Keratinocyte (primary cell): ENCODE results near the gene PHACTR1. TPM values are rescaled to one million over a fixed set of nuclear protein-coding genes. Genes with fewer than 3 reads are reported as not detected.

Experiments
- DNase-seq: peaks from one replicate; pipeline ENCODE4 v3.0.0-alpha.2; 2011; ENCODE audit warnings: low read depth, missing footprints, low spot score
- FAIRE-seq: peaks from 2 replicates; lab custom pipeline; 2011; peaks lifted over from hg19 to GRCh38; lab: Jason Lieb, UNC
- H2AFZ ChIP-seq: 2 replicates; pipeline ENCODE4 v1.6.0; 2012; ENCODE audit warnings: low read length, control low read depth, inconsistent platforms; ENCODE audit not compliant: control insufficient read depth
- H3K27ac ChIP-seq: 2 replicates; pipeline ENCODE4 v1.5.1; 2011; ENCODE audit warnings: low read length; ENCODE audit not compliant: control insufficient read depth, insufficient read depth
- H3K27me3 ChIP-seq: 3 replicates; pipeline ENCODE4 v1.6.0; 2011; ENCODE audit warnings: low read length; ENCODE audit not compliant: control insufficient read depth, insufficient read depth; ENCODE audit errors: extremely low read depth
- H3K36me3 ChIP-seq, 2 experiments: 2 replicates in 1 of 2; 3 replicates in 1 of 2; pipeline ENCODE4 v1.5.1; 2011; ENCODE audit warnings: low read length in 2 of 2, mild to moderate bottlenecking in 1 of 2; ENCODE audit not compliant: control insufficient read depth in 2 of 2, insufficient read depth in 2 of 2; ENCODE audit errors: extremely low read depth in 1 of 2
- H3K4me1 ChIP-seq: 3 replicates; pipeline ENCODE4 v1.5.1; 2011; ENCODE audit warnings: low read length; ENCODE audit not compliant: control insufficient read depth, insufficient read depth; ENCODE audit errors: extremely low read depth
- H3K4me2 ChIP-seq: 3 replicates; pipeline ENCODE4 v1.6.0; 2011; ENCODE audit warnings: low read depth, low read length; ENCODE audit not compliant: control insufficient read depth, insufficient read depth; ENCODE audit errors: extremely low read depth
- H3K4me3 ChIP-seq, 3 experiments: fragments of 200-600 bp in 1 of 3; sonication (generic) in 1 of 3; 2 replicates in 2 of 3; 3 replicates in 1 of 3; pipeline ENCODE4 v1.5.1; 2011 to 2016; ENCODE audit warnings: low read length in 3 of 3, mild to moderate bottlenecking in 3 of 3, control low read depth in 2 of 3, inconsistent platforms in 1 of 3, low read depth in 1 of 3, mixed read lengths in 1 of 3, mixed run types in 1 of 3, moderate library complexity in 1 of 3; ENCODE audit not compliant: control insufficient read depth in 2 of 3, insufficient read depth in 2 of 3; ENCODE audit errors: extremely low read depth in 1 of 3
- H3K79me2 ChIP-seq: 2 replicates; pipeline ENCODE4 v1.6.0; 2012; ENCODE audit warnings: low read length; ENCODE audit not compliant: control insufficient read depth, insufficient read depth
- H3K9ac ChIP-seq: 3 replicates; pipeline ENCODE4 v1.6.0; 2011; ENCODE audit warnings: low read length; ENCODE audit not compliant: control insufficient read depth, insufficient read depth; ENCODE audit errors: extremely low read depth
- H3K9me1 ChIP-seq: 3 replicates; pipeline ENCODE4 v1.6.0; 2011; ENCODE audit warnings: low read length; ENCODE audit not compliant: control insufficient read depth, insufficient read depth; ENCODE audit errors: extremely low read depth
- H3K9me3 ChIP-seq: 2 replicates; pipeline ENCODE4 v1.5.1; 2012; ENCODE audit warnings: low read depth, low read length; ENCODE audit not compliant: control insufficient read depth
- H4K20me1 ChIP-seq: 3 replicates; pipeline ENCODE4 v1.6.0; 2011; ENCODE audit warnings: low read length; ENCODE audit not compliant: control insufficient read depth, insufficient read depth; ENCODE audit errors: extremely low read depth
- CTCF ChIP-seq, 3 experiments: IDR thresholded peaks in 1 of 3; conservative IDR thresholded peaks in 1 of 3; optimal IDR thresholded peaks in 1 of 3; 2 replicates in 2 of 3; 3 replicates in 1 of 3; pipeline versions ENCODE3 to v1.5.1; 2011; ENCODE audit warnings: low read length in 3 of 3, mild to moderate bottlenecking in 3 of 3, moderate library complexity in 2 of 3, control low read depth in 1 of 3, inconsistent platforms in 1 of 3; ENCODE audit not compliant: insufficient read depth in 2 of 3; ENCODE audit errors: extremely low read depth in 1 of 3
- EZH2 ChIP-seq: IDR thresholded peaks from one replicate; pipeline ENCODE4 v1.6.1; 2012; ENCODE audit warnings: inconsistent platforms, mild to moderate bottlenecking, low read length, moderate library complexity
- dilution Hi-C: fragments of 300-500 bp; cut with MboI; formaldehyde crosslinking; loops from one replicate; pipeline ENCODE4 v1.7.0; 2020; ENCODE audit warnings: low sequenced_read_pairs; ENCODE audit not compliant: extremely low pct_ligation_motif_present
- polyA plus RNA-seq, 5 experiments: library from polyadenylated mRNA; depleted of rRNA in 3 of 5; stranded (reverse) in 3 of 5; stranded (forward) in 1 of 5; unstranded in 1 of 5; fragments of >200 nt; gene quantifications; 1 replicate in 1 of 5; 2 replicates in 3 of 5; 3 replicates in 1 of 5; pipeline versions ENCODE4 v1.2.1 to v1.2.3, GENCODE V29; 2011 to 2012; ENCODE audit warnings: missing spikeins in 2 of 5, low read depth in 1 of 5, low replicate concordance in 1 of 5

PHACTR1 gene
- polyA plus RNA-seq, 1 donor (not counting 4 experiments of a cell fraction or from before 2014, with no cell fraction given) = 0.22 TPM

- no peak for DNase-seq
- no peaks in the 10 kb centered on the region for H3K36me3 ChIP-seq
- dilution Hi-C loops = no loop called here
- no peak for FAIRE-seq
- no peak for TF ChIP-seq CTCF (optimal IDR thresholded peaks at IDR 0.05 in 1 of 3, IDR thresholded peaks at IDR 0.05 in 1 of 3, conservative IDR thresholded peaks at IDR 0.05 in 1 of 3; ENCODE audit: extremely low read depth in 1 of 3, insufficient read depth in 2 of 3, low read length in 3 of 3)
- no peak overlapping the region for H3K27ac ChIP-seq
- H3K4me3 ChIP-seq = no peak overlapping the region
- H4K20me1 ChIP-seq = no peaks in the 10 kb centered on the region
- no peaks in the 10 kb centered on the region for H3K9me3 ChIP-seq
- no peaks in the 10 kb centered on the region for H3K9me1 ChIP-seq
- no peak overlapping the region for H2AFZ ChIP-seq
- no peaks in the 10 kb centered on the region for H3K27me3 ChIP-seq
- H3K4me1 ChIP-seq = no peaks in the 10 kb centered on the region
- no peak overlapping the region for H3K4me2 ChIP-seq
- H3K79me2 ChIP-seq = no peaks in the 10 kb centered on the region
- H3K9ac ChIP-seq = no peak overlapping the region
These were observed 81.8 kb downstream of the PHACTR1 start for GRCh38 chr6:12798326-12798725.

GRCh38 chr6:12800120-12800519 is 83.6 kb downstream of the PHACTR1 start:
- H3K36me3 ChIP-seq = no peaks in the 10 kb centered on the region
- H2AFZ ChIP-seq = no peak overlapping the region
- FAIRE-seq (no peak), DNase-seq (no peak)
- no peak overlapping the region for H3K4me3 ChIP-seq
- H3K27me3 ChIP-seq = no peaks in the 10 kb centered on the region
- H3K9me1 ChIP-seq = no peaks in the 10 kb centered on the region
- H3K9ac ChIP-seq = no peak overlapping the region
- no peaks in the 10 kb centered on the region for H3K4me1 ChIP-seq
- no peaks in the 10 kb centered on the region for H4K20me1 ChIP-seq
- TF ChIP-seq EZH2 (no peak), CTCF (optimal IDR thresholded peaks at IDR 0.05 in 1 of 3, IDR thresholded peaks at IDR 0.05 in 1 of 3, conservative IDR thresholded peaks at IDR 0.05 in 1 of 3; ENCODE audit: extremely low read depth in 1 of 3, insufficient read depth in 2 of 3, low read length in 3 of 3) (no peak)
- dilution Hi-C loops = no loop called here
- H3K27ac ChIP-seq = no peak overlapping the region
- H3K79me2 ChIP-seq = no peaks in the 10 kb centered on the region
- no peak overlapping the region for H3K4me2 ChIP-seq
- H3K9me3 ChIP-seq = no peaks in the 10 kb centered on the region
